GM23338 (cell line): ENCODE results near the gene AQP5.

ENCODE experiments used
- CREB1 ChIP-seq: fragments of 250-450 bp; sonication (Bioruptor Pico); IDR thresholded peaks from 2 replicates; pipeline ENCODE4 v1.5.0; 2020; ENCODE audit warnings: low read depth, mild to moderate bottlenecking, moderate library complexity
- CTCF ChIP-seq, 2 experiments: fragments of 200-600 bp in 1 of 2; sonication (generic) in 1 of 2; conservative IDR thresholded peaks; 2 replicates each; pipeline versions ENCODE4 v1.5.1 to v1.6.1; 2016 to 2017; ENCODE audit warnings: antibody characterized with exemption in 2 of 2, low read depth in 2 of 2, mild to moderate bottlenecking in 2 of 2, moderate library complexity in 1 of 2
- EZH2 ChIP-seq: fragments of 200-600 bp; sonication (generic); IDR thresholded peaks from one replicate; pipeline ENCODE4 v1.8.0; 2017; ENCODE audit warnings: antibody characterized with exemption, mild to moderate bottlenecking, low read depth; ENCODE audit not compliant: unreplicated experiment
- EZH2phosphoT487 ChIP-seq: fragments of 200-600 bp; sonication (generic); IDR thresholded peaks from one replicate; pipeline ENCODE4 v1.8.1; 2018; ENCODE audit warnings: antibody characterized with exemption; ENCODE audit not compliant: unreplicated experiment
- JUNB ChIP-seq: IDR thresholded peaks from one replicate; pipeline ENCODE4 v1.6.1; 2016; ENCODE audit warnings: antibody characterized with exemption; ENCODE audit not compliant: unreplicated experiment
- POLR2AphosphoS5 ChIP-seq: IDR thresholded peaks from 2 replicates; pipeline ENCODE4 v1.6.1; 2016; ENCODE audit warnings: antibody characterized with exemption, low read depth
- REST ChIP-seq: IDR thresholded peaks from one replicate; pipeline ENCODE4 v1.6.1; 2018; ENCODE audit warnings: antibody characterized with exemption; ENCODE audit not compliant: unreplicated experiment
- STAT1 ChIP-seq: IDR thresholded peaks from one replicate; pipeline ENCODE4 v1.6.1; 2016; ENCODE audit warnings: antibody characterized with exemption; ENCODE audit not compliant: unreplicated experiment
- ZNF331 ChIP-seq: fragments of 250-450 bp; sonication (Bioruptor Pico); IDR thresholded peaks from 2 replicates; pipeline ENCODE4 v1.5.0; 2020; ENCODE audit warnings: low read depth, mild to moderate bottlenecking, moderate library complexity
- ZNF462 ChIP-seq: fragments of 250-450 bp; sonication (Bioruptor Pico); IDR thresholded peaks from 2 replicates; pipeline ENCODE4 v1.5.0; 2020; ENCODE audit warnings: mild to moderate bottlenecking, moderate library complexity

GRCh38 chr12:49941556-49942511 lies 19.8 kb upstream of the AQP5 start:
- TF ChIP-seq CTCF (conservative IDR thresholded peaks at IDR 0.05; ENCODE audit: low read depth in 2 of 2) (no peak), EZH2 (no peak), EZH2phosphoT487 (no peak), POLR2AphosphoS5 (no peak), CREB1 (CRISPR knock-in tag) (no peak), ZNF331 (CRISPR knock-in tag) (no peak), REST (no peak), STAT1 (no peak), JUNB (no peak), ZNF462 (CRISPR knock-in tag) (no peak)
